K562 (cell line): ENCODE results near the gene ANO9. TPM values are rescaled to one million over a fixed set of nuclear protein-coding genes. Genes with fewer than 3 reads are reported as not detected.
A peak's percentile ranks its signal among the peaks of the same experiment; 100 is the strongest.

Source experiments
- CCAR2 ChIP-seq: fragments of 200-400 bp; formaldehyde crosslinking; IDR thresholded peaks from 2 replicates; pipeline ENCODE4 v1.6.1; 2017; ENCODE audit warnings: mild to moderate bottlenecking, low read depth, low read length
- CCNT2 ChIP-seq: IDR thresholded peaks from 2 replicates; pipeline ENCODE4 v1.6.1; 2011; ENCODE audit warnings: borderline replicate concordance, low read depth, mild to moderate bottlenecking, moderate library complexity, mixed read lengths, low read length; ENCODE audit not compliant: insufficient read length; ENCODE audit errors: extremely low read depth
- GTF2F1 ChIP-seq: IDR thresholded peaks from 2 replicates; pipeline ENCODE4 v1.6.1; 2011; ENCODE audit warnings: low read depth, low read length, improper control_type of control experiment
- HLTF ChIP-seq: fragments of 450-650 bp; IDR thresholded peaks from 2 replicates; pipeline ENCODE4 v1.6.1; 2016
- HOXB6 ChIP-seq: fragments of 250-450 bp; sonication (Bioruptor Pico); IDR thresholded peaks from 2 replicates; pipeline ENCODE4 v1.5.1; 2022; ENCODE audit warnings: mild to moderate bottlenecking, borderline replicate concordance
- MEF2D ChIP-seq: conservative IDR thresholded peaks from 2 replicates; pipeline ENCODE4 v1.6.1; 2016; ENCODE audit warnings: low read depth, missing genetic modification characterization, missing compliant biosample characterization
- NCOA4 ChIP-seq: fragments of 450-650 bp; IDR thresholded peaks from 2 replicates; pipeline ENCODE4 v1.6.1; 2018; ENCODE audit warnings: mild to moderate bottlenecking; ENCODE audit not compliant: partially characterized antibody
- NEUROD1 ChIP-seq: fragments of 150-350 bp; IDR thresholded peaks from 2 replicates; pipeline ENCODE4 v1.6.1; 2014; ENCODE audit warnings: borderline replicate concordance, low read length, low read depth; ENCODE audit not compliant: partially characterized antibody
- NFIC ChIP-seq: fragments of 450-650 bp; IDR thresholded peaks from 2 replicates; pipeline ENCODE4 v1.6.1; 2017; ENCODE audit warnings: mild to moderate bottlenecking, inconsistent platforms
- PYGO2 ChIP-seq: fragments of 450-650 bp; IDR thresholded peaks from 2 replicates; pipeline ENCODE4 v1.6.1; 2016; ENCODE audit warnings: mild to moderate bottlenecking, missing genetic modification characterization, moderate library complexity, missing compliant biosample characterization
- RAD51 ChIP-seq: fragments of 450-650 bp; IDR thresholded peaks from 2 replicates; pipeline ENCODE4 v1.7.1; 2016; ENCODE audit warnings: low read depth, mild to moderate bottlenecking, borderline replicate concordance
- SMARCA5 ChIP-seq: fragments of 450-650 bp; IDR thresholded peaks from 2 replicates; pipeline ENCODE4 v1.6.1; 2016
- ZNF134 ChIP-seq: fragments of 250-450 bp; sonication (Bioruptor Pico); conservative IDR thresholded peaks from 2 replicates; pipeline ENCODE4 v1.4.0; 2020
- ZNF263 ChIP-seq: sonication (generic); formaldehyde crosslinking; IDR thresholded peaks from 2 replicates; pipeline ENCODE4 v1.8.0; 2022; ENCODE audit warnings: mild to moderate bottlenecking, missing genetic modification reagents, borderline replicate concordance
- ZNF41 ChIP-seq: fragments of 250-450 bp; sonication (Bioruptor Pico); conservative IDR thresholded peaks from 2 replicates; pipeline ENCODE4 v1.4.0; 2020; ENCODE audit warnings: mild to moderate bottlenecking
- ZNF707 ChIP-seq: fragments of 250-450 bp; sonication (Bioruptor Pico); conservative IDR thresholded peaks from 2 replicates; pipeline ENCODE4 v1.8.0; 2022; ENCODE audit warnings: inconsistent platforms, mild to moderate bottlenecking, moderate library complexity
- ZNF780A ChIP-seq: fragments of 250-450 bp; sonication (Bioruptor Pico); IDR thresholded peaks from 2 replicates; pipeline ENCODE4 v1.5.0; 2021; ENCODE audit warnings: mild to moderate bottlenecking
- polyA plus RNA-seq, 8 experiments: library from polyadenylated mRNA; depleted of rRNA in 4 of 8; stranded (reverse) in 5 of 8; unstranded in 3 of 8; fragments of >200 nt; fragmentation: Nextera tagmentation in 2 of 8; fragmentation: Illumina TruSeq in 1 of 8; extraction: Ambion mirVana in 2 of 8; extraction: Trizol in 1 of 8; gene quantifications; 2 replicates each; pipeline versions ENCODE4 v1.2.1 to v1.2.3, GENCODE V29; 2011 to 2014; ENCODE audit warnings: inconsistent platforms in 1 of 8, missing spikeins in 1 of 8
- total RNA-seq, 7 experiments: library from RNA; depleted of rRNA in 6 of 7; stranded (reverse); fragments of >200 nt in 6 of 7; fragmentation: Illumina TruSeq in 2 of 7; extraction: Trizol in 2 of 7; gene quantifications; 2 replicates each; pipeline versions ENCODE4 v1.2.1 to v1.2.3, GENCODE V29; 2011 to 2021; ENCODE audit warnings: low replicate concordance in 1 of 7
- TF ChIP-seq, protein P1 (sequence below), 2 experiments: fragments of 150-350 bp in 1 of 2; IDR thresholded peaks; 2 replicates each; pipeline ENCODE4 v1.6.1; 2012 to 2016; ENCODE audit warnings: low read depth in 2 of 2, low read length in 2 of 2, mild to moderate bottlenecking in 1 of 2, moderate library complexity in 1 of 2
- TF ChIP-seq, protein P2 (sequence below): fragments of 450-650 bp; IDR thresholded peaks from 2 replicates; pipeline ENCODE4 v1.6.1; 2017; ENCODE audit warnings: antibody characterized with exemption, mild to moderate bottlenecking
- TF ChIP-seq, protein P3 (sequence below): sonication (generic); formaldehyde crosslinking; IDR thresholded peaks from 2 replicates; pipeline ENCODE4 v1.9.0; 2022; ENCODE audit warnings: mild to moderate bottlenecking, missing genetic modification reagents
- TF ChIP-seq, protein P4 (sequence below): sonication (generic); formaldehyde crosslinking; IDR thresholded peaks from 2 replicates; pipeline ENCODE4 v1.9.0; 2022; ENCODE audit warnings: mild to moderate bottlenecking, missing genetic modification reagents

ANO9 gene
- total and polyA plus RNA-seq, 9 of the 15 experiments (the other 6 are each of a cell fraction or from before 2014, with no cell fraction given): 0.20 to 14.5 (median 4.5) TPM

DNA sequence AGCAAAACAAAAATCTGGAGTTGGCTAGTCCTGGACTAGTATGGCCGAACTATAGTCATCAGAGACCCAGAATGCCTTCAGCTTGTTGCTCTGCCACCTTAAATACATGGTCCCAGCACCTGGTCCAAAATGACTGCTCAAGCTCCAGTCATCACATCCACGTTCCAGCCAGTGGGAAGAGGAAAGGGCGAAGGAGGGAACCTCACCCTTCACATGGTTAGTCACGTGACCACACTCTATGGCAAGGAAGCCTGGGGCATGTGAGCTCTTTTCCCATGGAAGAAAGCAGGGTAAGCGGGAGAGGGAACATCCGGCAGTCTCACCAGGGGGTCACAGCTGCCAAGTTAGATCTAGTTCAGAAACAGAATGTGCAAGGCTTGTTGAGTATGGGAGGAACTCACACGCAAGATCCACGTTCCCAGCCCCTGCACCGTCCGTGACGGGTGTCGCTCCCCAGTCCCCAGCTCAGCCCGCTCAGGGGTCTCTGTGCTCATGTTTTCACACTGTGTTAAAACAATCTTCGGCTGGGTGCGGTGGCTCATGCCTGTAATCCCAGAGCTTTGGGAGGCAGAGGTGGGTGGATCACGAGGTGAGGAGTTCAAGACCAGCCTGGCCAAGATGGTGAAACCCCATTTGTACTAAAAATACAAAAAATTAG lies 1.9 kb upstream of the ANO9 start (continued):
- TF ChIP-seq, protein P1, sequence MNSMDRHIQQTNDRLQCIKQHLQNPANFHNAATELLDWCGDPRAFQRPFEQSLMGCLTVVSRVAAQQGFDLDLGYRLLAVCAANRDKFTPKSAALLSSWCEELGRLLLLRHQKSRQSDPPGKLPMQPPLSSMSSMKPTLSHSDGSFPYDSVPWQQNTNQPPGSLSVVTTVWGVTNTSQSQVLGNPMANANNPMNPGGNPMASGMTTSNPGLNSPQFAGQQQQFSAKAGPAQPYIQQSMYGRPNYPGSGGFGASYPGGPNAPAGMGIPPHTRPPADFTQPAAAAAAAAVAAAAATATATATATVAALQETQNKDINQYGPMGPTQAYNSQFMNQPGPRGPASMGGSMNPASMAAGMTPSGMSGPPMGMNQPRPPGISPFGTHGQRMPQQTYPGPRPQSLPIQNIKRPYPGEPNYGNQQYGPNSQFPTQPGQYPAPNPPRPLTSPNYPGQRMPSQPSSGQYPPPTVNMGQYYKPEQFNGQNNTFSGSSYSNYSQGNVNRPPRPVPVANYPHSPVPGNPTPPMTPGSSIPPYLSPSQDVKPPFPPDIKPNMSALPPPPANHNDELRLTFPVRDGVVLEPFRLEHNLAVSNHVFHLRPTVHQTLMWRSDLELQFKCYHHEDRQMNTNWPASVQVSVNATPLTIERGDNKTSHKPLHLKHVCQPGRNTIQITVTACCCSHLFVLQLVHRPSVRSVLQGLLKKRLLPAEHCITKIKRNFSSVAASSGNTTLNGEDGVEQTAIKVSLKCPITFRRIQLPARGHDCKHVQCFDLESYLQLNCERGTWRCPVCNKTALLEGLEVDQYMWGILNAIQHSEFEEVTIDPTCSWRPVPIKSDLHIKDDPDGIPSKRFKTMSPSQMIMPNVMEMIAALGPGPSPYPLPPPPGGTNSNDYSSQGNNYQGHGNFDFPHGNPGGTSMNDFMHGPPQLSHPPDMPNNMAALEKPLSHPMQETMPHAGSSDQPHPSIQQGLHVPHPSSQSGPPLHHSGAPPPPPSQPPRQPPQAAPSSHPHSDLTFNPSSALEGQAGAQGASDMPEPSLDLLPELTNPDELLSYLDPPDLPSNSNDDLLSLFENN (IDR thresholded peaks at IDR 0.05; ENCODE audit: low read depth in 2 of 2, low read length in 2 of 2): no peak
- TF ChIP-seq ZNF780A (CRISPR knock-in tag) (no peak), NCOA4 (no peak), ZNF41 (CRISPR knock-in tag) (no peak), ZNF263 (no peak), HLTF (peak; percentile 94), SMARCA5 (peak; percentile 50; the same call in 1 of the 2 replicates), CCNT2 (no peak), ZNF707 (no peak), PYGO2 (tag) (no peak), NFIC (no peak), GTF2F1 (no peak), MEF2D (no peak), NEUROD1 (no peak), ZNF134 (CRISPR knock-in tag) (no peak), HOXB6 (CRISPR knock-in tag) (no peak), CCAR2 (no peak), RAD51 (peak; percentile 84)
- TF ChIP-seq, protein P2, sequence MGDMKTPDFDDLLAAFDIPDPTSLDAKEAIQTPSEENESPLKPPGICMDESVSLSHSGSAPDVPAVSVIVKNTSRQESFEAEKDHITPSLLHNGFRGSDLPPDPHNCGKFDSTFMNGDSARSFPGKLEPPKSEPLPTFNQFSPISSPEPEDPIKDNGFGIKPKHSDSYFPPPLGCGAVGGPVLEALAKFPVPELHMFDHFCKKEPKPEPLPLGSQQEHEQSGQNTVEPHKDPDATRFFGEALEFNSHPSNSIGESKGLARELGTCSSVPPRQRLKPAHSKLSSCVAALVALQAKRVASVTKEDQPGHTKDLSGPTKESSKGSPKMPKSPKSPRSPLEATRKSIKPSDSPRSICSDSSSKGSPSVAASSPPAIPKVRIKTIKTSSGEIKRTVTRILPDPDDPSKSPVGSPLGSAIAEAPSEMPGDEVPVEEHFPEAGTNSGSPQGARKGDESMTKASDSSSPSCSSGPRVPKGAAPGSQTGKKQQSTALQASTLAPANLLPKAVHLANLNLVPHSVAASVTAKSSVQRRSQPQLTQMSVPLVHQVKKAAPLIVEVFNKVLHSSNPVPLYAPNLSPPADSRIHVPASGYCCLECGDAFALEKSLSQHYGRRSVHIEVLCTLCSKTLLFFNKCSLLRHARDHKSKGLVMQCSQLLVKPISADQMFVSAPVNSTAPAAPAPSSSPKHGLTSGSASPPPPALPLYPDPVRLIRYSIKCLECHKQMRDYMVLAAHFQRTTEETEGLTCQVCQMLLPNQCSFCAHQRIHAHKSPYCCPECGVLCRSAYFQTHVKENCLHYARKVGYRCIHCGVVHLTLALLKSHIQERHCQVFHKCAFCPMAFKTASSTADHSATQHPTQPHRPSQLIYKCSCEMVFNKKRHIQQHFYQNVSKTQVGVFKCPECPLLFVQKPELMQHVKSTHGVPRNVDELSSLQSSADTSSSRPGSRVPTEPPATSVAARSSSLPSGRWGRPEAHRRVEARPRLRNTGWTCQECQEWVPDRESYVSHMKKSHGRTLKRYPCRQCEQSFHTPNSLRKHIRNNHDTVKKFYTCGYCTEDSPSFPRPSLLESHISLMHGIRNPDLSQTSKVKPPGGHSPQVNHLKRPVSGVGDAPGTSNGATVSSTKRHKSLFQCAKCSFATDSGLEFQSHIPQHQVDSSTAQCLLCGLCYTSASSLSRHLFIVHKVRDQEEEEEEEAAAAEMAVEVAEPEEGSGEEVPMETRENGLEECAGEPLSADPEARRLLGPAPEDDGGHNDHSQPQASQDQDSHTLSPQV: no peak
- TF ChIP-seq, protein P3, sequence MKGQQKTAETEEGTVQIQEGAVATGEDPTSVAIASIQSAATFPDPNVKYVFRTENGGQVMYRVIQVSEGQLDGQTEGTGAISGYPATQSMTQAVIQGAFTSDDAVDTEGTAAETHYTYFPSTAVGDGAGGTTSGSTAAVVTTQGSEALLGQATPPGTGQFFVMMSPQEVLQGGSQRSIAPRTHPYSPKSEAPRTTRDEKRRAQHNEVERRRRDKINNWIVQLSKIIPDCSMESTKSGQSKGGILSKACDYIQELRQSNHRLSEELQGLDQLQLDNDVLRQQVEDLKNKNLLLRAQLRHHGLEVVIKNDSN (CRISPR knock-in tag): peak; percentile 71
- TF ChIP-seq, protein P4, sequence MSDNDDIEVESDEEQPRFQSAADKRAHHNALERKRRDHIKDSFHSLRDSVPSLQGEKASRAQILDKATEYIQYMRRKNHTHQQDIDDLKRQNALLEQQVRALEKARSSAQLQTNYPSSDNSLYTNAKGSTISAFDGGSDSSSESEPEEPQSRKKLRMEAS (CRISPR knock-in tag): 0 out of 2 replicates have a peak, but pooled peaks have one; percentile 11
